K562 (cell line): ENCODE data around the gene ZNF236. TPM values are rescaled to one million over a fixed set of nuclear protein-coding genes. Genes with fewer than 3 reads are reported as not detected.

Experiments used
- ATAC-seq: fragments of 200-7000 bp; cut with Tn5 transposase; 3 replicates; pipeline ENCODE4 v1.9.1; 2020; ENCODE audit warnings: moderate library complexity
- BruUV-seq: library from RNA; stranded (reverse); fragments of 400-500 nt; replicated peaks from 2 replicates; lab custom pipeline; 2021; lab: Mats Ljungman, UMichigan
- CTCF ChIA-PET: fragments of 300-600 bp; formaldehyde crosslinking; extraction: SDS; loops from one replicate; lab custom pipeline; 2021; ENCODE audit warnings: low intra/inter-chr PET ratio; lab: Yijun Ruan, JAX
- POLR2A ChIA-PET: fragments of 300-600, 350-650 bp; sonication (Branson Sonifier 250); formaldehyde crosslinking; extraction: SDS; loops from one replicate; lab custom pipeline; 2021; ENCODE audit warnings: antibody characterized with exemption, inconsistent platforms; lab: Yijun Ruan, JAX
- DNase-seq, 4 experiments: peaks; one replicate each; pipeline versions ENCODE4 v3.0.0 to v3.0.0-alpha.2; 2011 to 2018; ENCODE audit warnings: low spot score in 3 of 4, mixed read lengths in 3 of 4; ENCODE audit errors: extremely low read depth in 1 of 4
- FAIRE-seq: peaks from 2 replicates; lab custom pipeline; 2011; peaks lifted over from hg19 to GRCh38; lab: Jason Lieb, UNC
- H2AFZ ChIP-seq: 2 replicates; pipeline ENCODE4 v1.6.0; 2011; ENCODE audit warnings: low read depth, low read length, control low read depth, inconsistent platforms
- H3K27ac ChIP-seq: fragments of 200-600 bp; 3 replicates; pipeline ENCODE4 v1.8.0; 2011; ENCODE audit warnings: low read depth, mild to moderate bottlenecking, control low read depth, inconsistent platforms, low read length, moderate library complexity, mixed read lengths; ENCODE audit errors: extremely low read depth
- H3K27me3 ChIP-seq, 2 experiments: fragments of 300-600 bp in 1 of 2; 2 replicates in 1 of 2; 3 replicates in 1 of 2; pipeline versions ENCODE4 v1.6.0 to v1.8.0; 2011; ENCODE audit warnings: inconsistent platforms in 2 of 2, low read length in 2 of 2, mild to moderate bottlenecking in 1 of 2, mixed read lengths in 1 of 2, moderate library complexity in 1 of 2; ENCODE audit not compliant: control insufficient read depth in 2 of 2, insufficient read depth in 2 of 2
- H3K36me3 ChIP-seq: fragments of 300-600 bp; 3 replicates; pipeline ENCODE4 v1.8.0; 2011; ENCODE audit warnings: mild to moderate bottlenecking, low read length, inconsistent platforms; ENCODE audit not compliant: control insufficient read depth, insufficient read depth
- H3K4me1 ChIP-seq, 2 experiments: fragments of 200-600 bp in 1 of 2; replicated peaks in 1 of 2; 2 replicates in 1 of 2; 3 replicates in 1 of 2; pipeline versions ENCODE4 v1.5.1 to v1.8.0; 2011; ENCODE audit warnings: inconsistent platforms in 2 of 2, low read length in 2 of 2, mild to moderate bottlenecking in 1 of 2, mixed read lengths in 1 of 2, moderate library complexity in 1 of 2; ENCODE audit not compliant: control insufficient read depth in 2 of 2, insufficient read depth in 2 of 2
- H3K4me2 ChIP-seq: 2 replicates; pipeline ENCODE4 v1.6.1; 2011; ENCODE audit warnings: low read length, control low read depth, inconsistent platforms, mixed read lengths; ENCODE audit not compliant: insufficient read depth
- H3K4me3 ChIP-seq: fragments of 200-600 bp; sonication (generic), shearing (Covaris generic); 2 replicates; pipeline ENCODE4 v1.5.1; 2016; ENCODE audit warnings: control low read depth, inconsistent platforms
- H3K79me2 ChIP-seq: fragments of 200-600 bp; 3 replicates; pipeline ENCODE4 v1.8.0; 2011; ENCODE audit warnings: low read length, inconsistent platforms; ENCODE audit not compliant: control insufficient read depth, insufficient read depth
- H3K9ac ChIP-seq, 2 experiments: 2 replicates each; pipeline versions ENCODE4 v1.6.0 to v1.6.1; 2011; ENCODE audit warnings: low read depth in 2 of 2, low read length in 2 of 2, control low read depth in 1 of 2, inconsistent platforms in 1 of 2, mild to moderate bottlenecking in 1 of 2, mixed read lengths in 1 of 2; ENCODE audit not compliant: insufficient read depth in 1 of 2
- H3K9me1 ChIP-seq: one replicate; pipeline ENCODE4 v1.6.0; 2011; ENCODE audit warnings: inconsistent platforms, mild to moderate bottlenecking, low read length, moderate library complexity; ENCODE audit not compliant: control insufficient read depth, insufficient read depth
- H3K9me3 ChIP-seq: replicated peaks from 2 replicates; pipeline ENCODE4 v1.5.1; 2011; ENCODE audit warnings: low read depth, low read length, inconsistent platforms; ENCODE audit not compliant: control insufficient read depth, insufficient read depth
- H4K20me1 ChIP-seq: replicated peaks from 2 replicates; pipeline ENCODE4 v1.6.1; 2011; ENCODE audit warnings: low read length, inconsistent platforms, mixed read lengths; ENCODE audit not compliant: control insufficient read depth, insufficient read depth
- COPS2 ChIP-seq: fragments of 450-650 bp; conservative IDR thresholded peaks from 2 replicates; pipeline ENCODE4 v1.6.1; 2016; ENCODE audit warnings: mild to moderate bottlenecking, moderate library complexity
- CREB3 ChIP-seq: fragments of 450-650 bp; conservative IDR thresholded peaks from 2 replicates; pipeline ENCODE4 v1.6.1; 2016; ENCODE audit warnings: missing genetic modification characterization, low read depth, mild to moderate bottlenecking, missing compliant biosample characterization, moderate library complexity
- E2F8 ChIP-seq: fragments of 450-650 bp; IDR thresholded peaks from 2 replicates; pipeline ENCODE4 v1.7.1; 2018; ENCODE audit warnings: mild to moderate bottlenecking, low read depth; ENCODE audit not compliant: partially characterized antibody
- HDAC8 ChIP-seq: fragments of 450-650 bp; IDR thresholded peaks from 2 replicates; pipeline ENCODE4 v1.6.1; 2016; ENCODE audit warnings: mild to moderate bottlenecking, missing genetic modification characterization, moderate library complexity, missing compliant biosample characterization
- IRF2 ChIP-seq: sonication (generic); formaldehyde crosslinking; IDR thresholded peaks from 2 replicates; pipeline ENCODE4 v1.8.1; 2022; ENCODE audit warnings: mild to moderate bottlenecking, missing genetic modification reagents
- MYC ChIP-seq, 2 experiments: fragments of 250-450 bp in 1 of 2; sonication (Bioruptor Pico) in 1 of 2; IDR thresholded peaks; 2 replicates each; pipeline versions ENCODE4 v1.5.1 to v1.6.1; 2012 to 2021; ENCODE audit warnings: low read depth in 2 of 2, borderline replicate concordance in 1 of 2, improper control_type of control experiment in 1 of 2, low read length in 1 of 2, mild to moderate bottlenecking in 1 of 2, moderate library complexity in 1 of 2
- NFE2L1 ChIP-seq: fragments of 450-650 bp; IDR thresholded peaks from 2 replicates; pipeline ENCODE4 v1.6.1; 2016; ENCODE audit warnings: missing genetic modification characterization, low read depth, mild to moderate bottlenecking, missing compliant biosample characterization, moderate library complexity, borderline replicate concordance
- POLR2AphosphoS5 ChIP-seq: IDR thresholded peaks from 2 replicates; pipeline ENCODE4 v1.6.1; 2011; ENCODE audit warnings: mild to moderate bottlenecking, low read depth, low read length, moderate library complexity; ENCODE audit not compliant: control insufficient read depth, insufficient read depth
- TAF9B ChIP-seq: fragments of 450-650 bp; IDR thresholded peaks from 2 replicates; pipeline ENCODE4 v1.6.1; 2018; ENCODE audit warnings: mild to moderate bottlenecking; ENCODE audit not compliant: partially characterized antibody
- TGIF2 ChIP-seq: sonication (generic); formaldehyde crosslinking; IDR thresholded peaks from 2 replicates; pipeline ENCODE4 v1.8.1; 2022; ENCODE audit warnings: mild to moderate bottlenecking, missing genetic modification reagents, moderate library complexity
- THRAP3 ChIP-seq: fragments of 450-650 bp; IDR thresholded peaks from 2 replicates; pipeline ENCODE4 v1.6.1; 2016; ENCODE audit warnings: mild to moderate bottlenecking, inconsistent platforms, borderline replicate concordance
- TRIM25 ChIP-seq: fragments of 450-650 bp; IDR thresholded peaks from 2 replicates; pipeline ENCODE4 v1.7.0; 2016; ENCODE audit warnings: borderline replicate concordance
- ZNF398 ChIP-seq: fragments of 250-450 bp; sonication (Bioruptor Pico); IDR thresholded peaks from 2 replicates; pipeline ENCODE4 v1.8.0; 2021; ENCODE audit warnings: moderate library complexity, mild to moderate bottlenecking, inconsistent platforms
- ZNF583 ChIP-seq: fragments of 250-450 bp; sonication (Bioruptor Pico); IDR thresholded peaks from 2 replicates; pipeline ENCODE4 v1.4.0; 2020
- ZNF764 ChIP-seq: fragments of 250-450 bp; sonication (Bioruptor Pico); IDR thresholded peaks from 2 replicates; pipeline ENCODE4 v1.4.0; 2020; ENCODE audit warnings: low read depth, mild to moderate bottlenecking, moderate library complexity
- WGBS: fragments of 100-300 bp; shearing (Covaris generic); methylation state at CpG from one replicate; pipeline ENCODE4 v1.1.6; 2016; ENCODE audit warnings: low coverage, mixed read lengths; ENCODE audit not compliant: insufficient coverage; ENCODE audit errors: missing lambda C conversion rate; 5-methylcytosine and 5-hydroxymethylcytosine counted together
- in situ Hi-C: fragments of 300-500 bp; cut with MboI; formaldehyde crosslinking; loops from 4 replicates; pipeline ENCODE4 v1.15.0; 2018; ENCODE audit warnings: inconsistent platforms, mixed read lengths
- intact Hi-C: fragments of 100-400 bp; cut with micrococcal nuclease; formaldehyde crosslinking; loops from 2 replicates; pipeline ENCODE4 v1.14.2; 2022
- polyA plus RNA-seq, 8 experiments: library from polyadenylated mRNA; depleted of rRNA in 4 of 8; stranded (reverse) in 5 of 8; unstranded in 3 of 8; fragments of >200 nt; fragmentation: Nextera tagmentation in 2 of 8; fragmentation: Illumina TruSeq in 1 of 8; extraction: Ambion mirVana in 2 of 8; extraction: Trizol in 1 of 8; gene quantifications; 2 replicates each; pipeline versions ENCODE4 v1.2.1 to v1.2.3, GENCODE V29; 2011 to 2014; ENCODE audit warnings: inconsistent platforms in 1 of 8, missing spikeins in 1 of 8
- total RNA-seq, 7 experiments: library from RNA; depleted of rRNA in 6 of 7; stranded (reverse); fragments of >200 nt in 6 of 7; fragmentation: Illumina TruSeq in 2 of 7; extraction: Trizol in 2 of 7; gene quantifications; 2 replicates each; pipeline versions ENCODE4 v1.2.1 to v1.2.3, GENCODE V29; 2011 to 2021; ENCODE audit warnings: low replicate concordance in 1 of 7

The ZNF236 gene
- total and polyA plus RNA-seq, 9 of the 15 experiments (the other 6 are each of a cell fraction or from before 2014, with no cell fraction given) = 0.35 to 8.7 (median 3.4) TPM

GRCh38 chr18:76816127-76816526 lies 6.2 kb upstream of the ZNF236 start:
- H3K9me3 ChIP-seq = no peaks in the 10 kb centered on the region
- H4K20me1 ChIP-seq = no peaks in the 10 kb centered on the region
- intact Hi-C loops = no loop called here
- DNase-seq (no peak), FAIRE-seq (no peak), ATAC-seq (no peak)
- no peaks in the 10 kb centered on the region for H3K9me1 ChIP-seq
- H3K4me3 ChIP-seq = no peak overlapping the region
- no peaks in the 10 kb centered on the region for H3K27me3 ChIP-seq
- H2AFZ ChIP-seq = no peak overlapping the region
- in situ Hi-C loops = no loop called here
- no peak overlapping the region for H3K4me2 ChIP-seq
- TF ChIP-seq POLR2AphosphoS5 = no peak
- no peak for TF ChIP-seq NFE2L1 (tag)
- TF ChIP-seq COPS2 = no peak
- no peak for TF ChIP-seq IRF2 (CRISPR knock-in tag)
- TF ChIP-seq ZNF764 = no peak
- TF ChIP-seq CREB3 = no peak
- no peak for TF ChIP-seq E2F8
- TF ChIP-seq THRAP3 = no peak
- no peak for TF ChIP-seq TGIF2 (CRISPR knock-in tag)
- no peak for TF ChIP-seq ZNF583
- no peak for TF ChIP-seq MYC (IDR thresholded peaks at IDR 0.05; ENCODE audit: low read depth, low read length)
- TF ChIP-seq MYC (CRISPR knock-in tag; IDR thresholded peaks at IDR 0.05; ENCODE audit: borderline replicate concordance, low read depth) = no peak
- no peak for TF ChIP-seq TAF9B
- no peak for TF ChIP-seq ZNF398 (CRISPR knock-in tag)
- no peak for TF ChIP-seq TRIM25
- no peak for TF ChIP-seq HDAC8 (tag)
- no peak overlapping the region for H3K27ac ChIP-seq
- no TSS peak for BruUV-seq
- no peak overlapping the region for H3K9ac ChIP-seq
- peaks cover 23% of the 10 kb centered on the region for H3K79me2 ChIP-seq
- 78% methylated on average over 7 of the region's 8 CpGs for whole genome bisulfite sequencing
- POLR2A ChIA-PET = no interaction called here
- H3K36me3 ChIP-seq = no peaks in the 10 kb centered on the region
- H3K4me1 ChIP-seq = peaks cover 3 to 10% of the 10 kb centered on the region in 2 experiments; a peak in 4 of 5 replicates
- CTCF ChIA-PET = no interaction called here
